Esophagus muscularis mucosa (tissue), 4 donors: Measurements from ENCODE around the gene LENG8. TPM values are rescaled to one million over a fixed set of nuclear protein-coding genes. Genes with fewer than 3 reads are reported as not detected.

Source experiments
- DNase-seq: peaks from one replicate; pipeline ENCODE4 v3.0.0-alpha.2; 2017; ENCODE audit errors: extremely low spot score
- H3K27ac ChIP-seq, 4 donors: fragments of 200-600 bp; sonication (generic); replicated peaks in 1 of 4; 1 replicate in 3 of 4; 2 replicates in 1 of 4; pipeline ENCODE4 v1.5.1; 2016 to 2019; ENCODE audit warnings: mild to moderate bottlenecking in 1 of 4
- H3K27me3 ChIP-seq, 4 donors: fragments of 200-600 bp; sonication (generic); one replicate each; pipeline versions ENCODE4 v1.5.1 to v1.6.0; 2016 to 2019
- H3K36me3 ChIP-seq, 4 donors: fragments of 200-600 bp; sonication (generic); one replicate each; pipeline ENCODE4 v1.5.1; 2016 to 2019
- H3K4me1 ChIP-seq, 4 donors: fragments of 200-600 bp; sonication (generic); one replicate each; pipeline ENCODE4 v1.5.1; 2016 to 2019
- H3K4me3 ChIP-seq, 4 donors: fragments of 200-600 bp; sonication (generic); 1 replicate in 2 of 4; 2 replicates in 2 of 4; pipeline ENCODE4 v1.5.1; 2016 to 2019; ENCODE audit warnings: mild to moderate bottlenecking in 4 of 4, moderate library complexity in 1 of 4
- H3K9me3 ChIP-seq, 4 donors: fragments of 200-600 bp; sonication (generic); 1 replicate in 3 of 4; 2 replicates in 1 of 4; pipeline ENCODE4 v1.5.1; 2016 to 2019
- CTCF ChIP-seq, 3 experiments: fragments of 200-600 bp in 2 of 3; fragments of 450-650 bp in 1 of 3; sonication (generic) in 2 of 3; IDR thresholded peaks; one replicate each; pipeline ENCODE4 v1.5.1; 2017 to 2019; ENCODE audit warnings: antibody characterized with exemption in 3 of 3, mild to moderate bottlenecking in 2 of 3, moderate library complexity in 1 of 3
- EP300 ChIP-seq: sonication (generic); formaldehyde crosslinking; IDR thresholded peaks from one replicate; pipeline ENCODE4 v1.6.1; 2017; ENCODE audit warnings: antibody characterized with exemption
- POLR2A ChIP-seq: fragments of 450-650 bp; IDR thresholded peaks from one replicate; pipeline ENCODE4 v1.6.1; 2017; ENCODE audit warnings: antibody characterized with exemption, moderate library complexity, mild to moderate bottlenecking, low read depth
- POLR2AphosphoS5 ChIP-seq, 2 donors: sonication (generic); formaldehyde crosslinking; IDR thresholded peaks; one replicate each; pipeline ENCODE4 v1.6.1; 2017; ENCODE audit warnings: antibody characterized with exemption in 2 of 2
- WGBS: methylation state at CpG from one replicate; pipeline ENCODE4 v1.1.5; 2018; 5-methylcytosine and 5-hydroxymethylcytosine counted together
- intact Hi-C: fragments of 100-400 bp; cut with DNase I; formaldehyde crosslinking; loops from one replicate; pipeline ENCODE4 v1.15.1; 2023
- total RNA-seq, 4 donors: library from RNA; depleted of rRNA; stranded (reverse); fragments of >200 nt; gene quantifications; one replicate each; pipeline versions ENCODE4 v1.1.0 to v1.2.1, GENCODE V29; 2016

LENG8 gene
- total RNA-seq, 4 donors from 2014 or later, result 42.9 to 115 (median 72.2) TPM

GRCh38 chr19:54425382-54425723 is 23.6 kb upstream of the LENG8 start:
- DNase-seq, result no peak
- Histone ChIP-seq H3K9me3 (no peaks in the 10 kb centered on the region), H3K4me1 (peaks cover 10 to 17% (median 14%) of the 10 kb centered on the region in 4 donors), H3K36me3 (no peaks in the 10 kb centered on the region), H3K27me3 (peaks cover 0 to 91% (median 31%) of the 10 kb centered on the region in 4 donors), H3K27ac (no peak overlapping the region), H3K4me3 (no peak overlapping the region)
- intact Hi-C loops, result no loop called here
- 69% methylated on average over 5 of the region's 5 CpGs for WGBS
- TF ChIP-seq EP300, result no peak
- no peak for TF ChIP-seq CTCF (IDR thresholded peaks at IDR 0.05)
- no peak for TF ChIP-seq POLR2AphosphoS5 (IDR thresholded peaks at IDR 0.05)
- TF ChIP-seq POLR2A, result no peak

GRCh38 chr19:54426291-54426931 is 22.6 kb upstream of the LENG8 start:
- Histone ChIP-seq H3K36me3 (no peaks in the 10 kb centered on the region), H3K9me3 (no peaks in the 10 kb centered on the region), H3K27me3 (peaks cover 0 to 91% (median 29%) of the 10 kb centered on the region in 4 donors), H3K27ac (no peak overlapping the region), H3K4me3 (no peak overlapping the region), H3K4me1 (peaks cover 13 to 18% (median 17%) of the 10 kb centered on the region in 4 donors)
- 88% methylated on average over 9 of the region's 17 CpGs for WGBS
- no peak for DNase-seq
- TF ChIP-seq EP300 (no peak), CTCF (IDR thresholded peaks at IDR 0.05) (no peak), POLR2A (no peak), POLR2AphosphoS5 (IDR thresholded peaks at IDR 0.05) (no peak)
- intact Hi-C loops, result no loop called here

GRCh38 chr19:54427586-54427985 is 21.4 kb upstream of the LENG8 start:
- DNase-seq, result no peak
- no peaks in the 10 kb centered on the region for H3K9me3 ChIP-seq
- H3K27ac ChIP-seq, result no peak overlapping the region
- no peak overlapping the region for H3K4me3 ChIP-seq
- no peaks in the 10 kb centered on the region for H3K36me3 ChIP-seq
- H3K27me3 ChIP-seq, result peaks cover 0 to 90% (median 31%) of the 10 kb centered on the region in 4 donors
- WGBS, result 89% methylated on average over 11 of the region's 11 CpGs
- H3K4me1 ChIP-seq, result peaks cover 18 to 21% (median 20%) of the 10 kb centered on the region in 4 donors
- intact Hi-C loops, result no loop called here
- TF ChIP-seq CTCF (IDR thresholded peaks at IDR 0.05) (no peak), POLR2A (no peak), EP300 (no peak), POLR2AphosphoS5 (IDR thresholded peaks at IDR 0.05) (no peak)

- no peak overlapping the region for H3K4me3 ChIP-seq
- no peak for DNase-seq
- TF ChIP-seq POLR2AphosphoS5 (IDR thresholded peaks at IDR 0.05), result no peak
- no peak for TF ChIP-seq POLR2A
- no peak for TF ChIP-seq CTCF (IDR thresholded peaks at IDR 0.05)
- no peak for TF ChIP-seq EP300
- H3K27me3 ChIP-seq, result peaks cover 0 to 90% (median 32%) of the 10 kb centered on the region in 4 donors
- H3K27ac ChIP-seq, result no peak overlapping the region
- no peaks in the 10 kb centered on the region for H3K9me3 ChIP-seq
- peaks cover 18 to 21% (median 20%) of the 10 kb centered on the region in 4 donors for H3K4me1 ChIP-seq
- intact Hi-C loops, result no loop called here
- 67% methylated on average over 8 of the region's 11 CpGs for WGBS
- no peaks in the 10 kb centered on the region for H3K36me3 ChIP-seq
Observed at GRCh38 chr19:54428323-54429175, 20.4 kb upstream of the LENG8 start.
